HG03064 (cell line): ENCODE data around the gene PPP1R9B.

Experiments
- ATAC-seq: cut with Tn5 transposase; IDR thresholded peaks from one replicate; pipeline ENCODE4 v1.9.1; 2021; ENCODE audit warnings: low read depth; ENCODE audit not compliant: unreplicated experiment

The PPP1R9B gene, protein sequence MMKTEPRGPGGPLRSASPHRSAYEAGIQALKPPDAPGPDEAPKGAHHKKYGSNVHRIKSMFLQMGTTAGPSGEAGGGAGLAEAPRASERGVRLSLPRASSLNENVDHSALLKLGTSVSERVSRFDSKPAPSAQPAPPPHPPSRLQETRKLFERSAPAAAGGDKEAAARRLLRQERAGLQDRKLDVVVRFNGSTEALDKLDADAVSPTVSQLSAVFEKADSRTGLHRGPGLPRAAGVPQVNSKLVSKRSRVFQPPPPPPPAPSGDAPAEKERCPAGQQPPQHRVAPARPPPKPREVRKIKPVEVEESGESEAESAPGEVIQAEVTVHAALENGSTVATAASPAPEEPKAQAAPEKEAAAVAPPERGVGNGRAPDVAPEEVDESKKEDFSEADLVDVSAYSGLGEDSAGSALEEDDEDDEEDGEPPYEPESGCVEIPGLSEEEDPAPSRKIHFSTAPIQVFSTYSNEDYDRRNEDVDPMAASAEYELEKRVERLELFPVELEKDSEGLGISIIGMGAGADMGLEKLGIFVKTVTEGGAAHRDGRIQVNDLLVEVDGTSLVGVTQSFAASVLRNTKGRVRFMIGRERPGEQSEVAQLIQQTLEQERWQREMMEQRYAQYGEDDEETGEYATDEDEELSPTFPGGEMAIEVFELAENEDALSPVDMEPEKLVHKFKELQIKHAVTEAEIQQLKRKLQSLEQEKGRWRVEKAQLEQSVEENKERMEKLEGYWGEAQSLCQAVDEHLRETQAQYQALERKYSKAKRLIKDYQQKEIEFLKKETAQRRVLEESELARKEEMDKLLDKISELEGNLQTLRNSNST

DNA sequence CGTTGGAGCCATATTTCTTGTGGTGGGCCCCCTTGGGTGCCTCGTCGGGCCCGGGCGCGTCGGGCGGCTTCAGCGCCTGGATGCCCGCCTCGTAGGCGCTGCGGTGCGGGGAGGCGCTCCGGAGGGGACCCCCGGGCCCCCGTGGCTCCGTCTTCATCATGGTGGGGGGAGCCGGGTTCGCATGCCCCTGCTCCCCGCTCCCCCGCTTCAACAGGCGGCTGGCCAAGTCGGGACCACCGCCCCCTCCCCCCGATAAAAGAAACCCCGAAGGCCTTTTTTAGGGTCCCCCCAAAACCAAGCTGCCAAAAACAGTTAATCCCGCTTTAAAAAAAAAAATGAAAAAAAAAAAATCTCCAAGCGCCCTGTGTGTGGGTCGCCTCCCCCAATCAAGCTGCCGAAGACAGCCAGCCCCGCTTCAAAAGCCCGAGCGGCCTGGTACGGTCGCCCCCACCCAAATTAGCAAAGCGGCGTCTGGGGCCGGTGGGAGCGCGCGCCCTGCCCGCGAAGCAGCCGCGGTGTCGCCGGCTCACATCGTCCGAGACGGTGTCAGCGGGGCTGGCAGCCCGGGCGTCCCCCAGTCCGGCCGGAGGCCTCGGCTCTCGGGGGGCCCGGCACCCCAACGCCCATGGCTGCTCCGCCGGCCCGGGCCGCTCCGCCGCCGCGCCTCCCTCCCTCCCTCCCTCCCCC is at the start of gene PPP1R9B:
TSS of gene PPP1R9B (minus strand) at position 324 of the 687 bp plus-strand sequence. CDS start at position 160, 164 bp downstream.
- ATAC-seq = no peak

DNA sequence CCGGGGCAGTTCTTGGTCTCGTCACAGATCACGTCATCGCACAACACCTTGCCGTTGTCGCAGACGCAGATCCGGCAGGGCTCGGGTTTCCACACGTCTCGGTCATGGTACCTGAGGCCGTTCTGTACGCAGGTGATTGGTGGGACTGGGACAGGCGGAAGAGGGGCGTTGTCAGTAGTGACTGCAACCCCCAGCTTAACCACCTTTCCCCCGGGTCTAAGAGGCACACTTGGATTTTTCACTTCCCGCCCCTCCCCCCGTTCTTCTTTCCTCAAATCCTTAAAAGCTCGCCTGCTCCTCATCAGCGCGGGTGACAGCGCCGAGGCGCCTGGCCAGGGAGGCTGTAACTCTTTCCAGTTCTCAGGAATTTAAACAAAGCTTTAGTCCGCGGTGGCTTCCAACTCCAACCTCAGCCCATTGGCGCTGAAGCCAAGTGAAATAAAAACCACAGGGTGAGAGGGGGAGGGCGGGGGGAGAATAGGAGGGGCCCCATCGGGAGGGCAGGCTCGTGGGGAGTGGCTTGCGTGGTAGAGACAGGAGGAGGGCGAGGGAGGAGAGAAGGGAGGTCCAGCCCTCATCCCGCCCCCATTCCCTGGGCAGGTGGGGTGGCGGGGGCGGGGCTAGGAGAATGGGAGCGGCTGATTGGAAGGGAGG is 49.5 kb upstream of the PPP1R9B start:
- no peak for ATAC-seq

GRCh38 chr17:50199211-50199802 is 48.8 kb upstream of the PPP1R9B start:
- no peak for ATAC-seq

- no peak for ATAC-seq
Measured at GRCh38 chr17:50198026-50198669, 47.7 kb upstream of the PPP1R9B start.

GRCh38 chr17:50196826-50197225 is 46.3 kb upstream of the PPP1R9B start:
- no peak for ATAC-seq

GRCh38 chr17:50196036-50196435 is 45.6 kb upstream of the PPP1R9B start:
- no peak for ATAC-seq

GRCh38 chr17:50194934-50195865 is 44.7 kb upstream of the PPP1R9B start:
- ATAC-seq = no peak

GRCh38 chr17:50194140-50194933 is 43.9 kb upstream of the PPP1R9B start:
- no peak for ATAC-seq

- ATAC-seq = no peak
Measured at GRCh38 chr17:50192618-50193291, 42.3 kb upstream of the PPP1R9B start.

GRCh38 chr17:50192144-50192617 is 41.7 kb upstream of the PPP1R9B start:
- no peak for ATAC-seq

DNA sequence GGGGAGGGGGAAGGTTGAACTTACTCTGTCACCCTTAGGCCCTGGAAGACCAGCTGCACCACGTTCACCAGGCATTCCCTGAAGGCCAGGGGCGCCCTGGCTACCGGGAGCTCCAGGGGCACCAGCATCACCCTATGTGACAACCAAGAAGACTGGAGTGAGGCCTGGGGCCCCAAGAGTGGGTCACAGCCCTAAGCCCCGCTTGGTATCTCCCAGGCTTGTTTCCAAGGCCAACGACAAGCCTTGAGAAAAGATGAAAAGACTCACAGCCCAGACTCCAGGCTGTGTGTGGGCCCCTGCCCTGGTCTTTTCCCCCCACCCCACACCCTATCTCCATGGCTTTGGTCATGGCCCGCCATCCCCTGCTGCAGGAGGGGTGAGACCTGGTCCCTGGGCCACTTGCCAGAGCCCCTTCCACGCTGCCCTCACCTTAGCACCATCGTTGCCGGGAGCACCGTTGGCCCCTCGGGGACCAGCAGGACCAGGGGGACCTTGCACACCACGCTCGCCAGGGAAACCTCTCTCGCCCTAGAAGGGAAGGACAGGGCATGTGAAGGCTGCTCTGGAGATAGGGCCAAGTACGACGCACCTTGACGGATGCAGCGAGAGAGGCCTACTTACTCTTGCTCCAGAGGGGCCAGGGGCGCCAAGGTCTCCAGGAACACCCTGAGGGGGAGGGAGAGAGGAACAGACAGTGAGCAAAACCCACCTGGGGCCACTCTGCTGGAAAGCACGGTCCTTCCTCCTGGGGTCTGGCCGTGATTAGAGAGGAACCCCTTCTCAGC is 41.1 kb upstream of the PPP1R9B start:
- no peak for ATAC-seq

GRCh38 chr17:50190603-50191358 is 40.3 kb upstream of the PPP1R9B start:
- ATAC-seq = no peak

DNA sequence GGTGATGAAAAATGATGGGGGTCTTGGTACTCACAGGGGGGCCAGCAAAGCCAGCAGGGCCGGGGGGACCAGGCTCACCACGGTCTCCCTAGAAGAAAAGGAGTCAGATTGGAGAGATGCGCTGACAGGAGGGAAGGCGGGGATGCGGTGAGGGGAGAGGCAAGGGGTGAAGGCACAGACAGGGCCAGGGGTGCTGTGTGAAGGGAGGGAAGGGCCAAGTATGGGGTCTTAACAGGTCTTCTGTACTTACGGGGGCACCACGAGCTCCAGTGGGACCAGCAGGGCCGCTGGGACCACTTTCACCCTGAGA is 39.8 kb upstream of the PPP1R9B start:
- no peak for ATAC-seq

- no peak for ATAC-seq
Measured at GRCh38 chr17:50189550-50190292, 39.2 kb upstream of the PPP1R9B start.

DNA sequence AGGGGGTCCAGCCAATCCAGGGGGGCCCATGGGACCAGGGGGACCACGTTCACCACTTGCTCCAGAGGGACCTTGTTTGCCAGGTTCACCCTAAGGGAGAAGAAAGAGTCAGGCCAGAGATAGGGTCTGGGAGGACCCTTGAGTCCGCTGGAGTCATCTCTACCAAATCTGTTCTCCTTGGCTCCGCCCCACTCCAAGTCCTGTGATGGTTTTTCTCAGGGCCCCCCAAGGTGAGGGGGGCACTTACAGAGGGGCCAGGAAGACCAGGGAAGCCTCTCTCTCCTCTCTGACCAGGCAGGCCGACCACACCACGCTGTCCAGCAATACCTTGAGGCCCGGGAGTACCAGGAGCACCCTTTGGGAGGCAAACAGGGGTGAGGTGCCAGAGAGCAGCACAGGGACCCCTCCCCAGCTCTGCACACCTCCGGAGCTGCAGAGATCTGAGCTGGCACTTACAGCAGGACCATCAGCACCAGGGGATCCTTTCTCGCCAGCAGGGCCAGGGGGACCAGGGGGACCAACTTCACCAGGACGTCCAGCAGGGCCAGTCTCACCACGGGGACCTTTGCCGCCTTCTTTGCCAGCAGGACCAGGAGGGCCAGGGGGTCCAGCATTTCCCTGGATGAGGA is 38.6 kb upstream of the PPP1R9B start:
- ATAC-seq = no peak
